ENCODE data around the gene AP3S2. TPM values are rescaled to one million over a fixed set of nuclear protein-coding genes. Genes with fewer than 3 reads are reported as not detected.

Gene AP3S2
- total and polyA plus RNA-seq, 2 experiments from 2014 or later: 9.4 to 93.3 TPM

DNA sequence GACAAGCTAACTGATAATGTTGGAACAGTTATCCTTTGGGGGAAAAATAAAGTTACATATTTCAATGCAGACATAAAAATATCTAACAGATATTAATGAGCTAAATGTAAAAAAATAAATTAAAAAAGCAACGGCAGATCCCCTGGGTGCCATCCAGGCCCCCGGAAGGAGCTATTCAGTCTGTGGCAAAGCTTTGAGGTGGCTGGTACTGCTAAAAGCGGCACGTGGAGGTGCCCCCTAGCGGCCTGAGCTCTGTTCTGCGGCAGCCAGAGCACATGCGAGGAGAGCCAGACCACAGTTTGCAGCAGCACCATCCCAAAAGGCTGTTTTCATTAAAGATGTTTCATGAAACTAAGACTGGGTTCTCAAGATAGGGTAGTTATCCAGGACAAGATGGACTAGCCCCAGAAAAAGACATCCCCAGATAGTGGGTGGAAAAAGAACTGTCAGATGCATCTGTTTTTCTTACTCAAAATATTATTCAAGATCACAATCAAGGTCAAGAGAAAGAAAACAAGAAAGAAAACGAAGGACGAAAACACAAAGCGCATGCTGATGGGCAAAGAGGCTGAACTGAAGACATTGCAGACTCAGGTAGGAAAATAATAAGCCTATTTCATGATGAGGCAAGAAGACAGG lies 18.7 kb downstream of the AP3S2 start:
- ATAC-seq: peak; percentile 100
- H3K9me2 ChIP-seq (ENCODE audit: insufficient read depth): no peaks in the 10 kb centered on the region
- peak; percentile 87 for DNase-seq (ENCODE audit: low spot score)
- H2AFZ ChIP-seq: no peak overlapping the region
- no peaks in the 10 kb centered on the region for H3K27me3 Mint-ChIP-seq (ENCODE audit: insufficient read depth, low read depth, poor library complexity)
- no peaks in the 10 kb centered on the region; the same call in 1 of the 2 replicates for H4K20me1 ChIP-seq (replicated peaks; ENCODE audit: insufficient read depth)
- peak overlapping the region; percentile 55; the same call in 1 of the 2 replicates for H3K27ac ChIP-seq (ENCODE audit: low read depth)
- H3K79me2 ChIP-seq (replicated peaks; ENCODE audit: insufficient read depth): no peaks in the 10 kb centered on the region
- no peaks in the 10 kb centered on the region for H3K27me3 ChIP-seq (ENCODE audit: insufficient read depth)
- no peaks in the 10 kb centered on the region; the same call in 1 of the 2 replicates for H3F3A ChIP-seq (replicated peaks; ENCODE audit: low read depth)
- H3K9me3 Mint-ChIP-seq: peaks cover under 1% of the 10 kb centered on the region; the same call in 1 of the 3 replicates
- no peaks in the 10 kb centered on the region for H3K4me1 ChIP-seq (ENCODE audit: insufficient read depth)
- no peak overlapping the region for H3K4me3 ChIP-seq
- TF ChIP-seq, protein P1, sequence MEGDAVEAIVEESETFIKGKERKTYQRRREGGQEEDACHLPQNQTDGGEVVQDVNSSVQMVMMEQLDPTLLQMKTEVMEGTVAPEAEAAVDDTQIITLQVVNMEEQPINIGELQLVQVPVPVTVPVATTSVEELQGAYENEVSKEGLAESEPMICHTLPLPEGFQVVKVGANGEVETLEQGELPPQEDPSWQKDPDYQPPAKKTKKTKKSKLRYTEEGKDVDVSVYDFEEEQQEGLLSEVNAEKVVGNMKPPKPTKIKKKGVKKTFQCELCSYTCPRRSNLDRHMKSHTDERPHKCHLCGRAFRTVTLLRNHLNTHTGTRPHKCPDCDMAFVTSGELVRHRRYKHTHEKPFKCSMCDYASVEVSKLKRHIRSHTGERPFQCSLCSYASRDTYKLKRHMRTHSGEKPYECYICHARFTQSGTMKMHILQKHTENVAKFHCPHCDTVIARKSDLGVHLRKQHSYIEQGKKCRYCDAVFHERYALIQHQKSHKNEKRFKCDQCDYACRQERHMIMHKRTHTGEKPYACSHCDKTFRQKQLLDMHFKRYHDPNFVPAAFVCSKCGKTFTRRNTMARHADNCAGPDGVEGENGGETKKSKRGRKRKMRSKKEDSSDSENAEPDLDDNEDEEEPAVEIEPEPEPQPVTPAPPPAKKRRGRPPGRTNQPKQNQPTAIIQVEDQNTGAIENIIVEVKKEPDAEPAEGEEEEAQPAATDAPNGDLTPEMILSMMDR (conservative IDR thresholded peaks at IDR 0.05; ENCODE audit: low read depth in 2 of 2): peak; percentile 89 to 98
- TF ChIP-seq, protein P2, sequence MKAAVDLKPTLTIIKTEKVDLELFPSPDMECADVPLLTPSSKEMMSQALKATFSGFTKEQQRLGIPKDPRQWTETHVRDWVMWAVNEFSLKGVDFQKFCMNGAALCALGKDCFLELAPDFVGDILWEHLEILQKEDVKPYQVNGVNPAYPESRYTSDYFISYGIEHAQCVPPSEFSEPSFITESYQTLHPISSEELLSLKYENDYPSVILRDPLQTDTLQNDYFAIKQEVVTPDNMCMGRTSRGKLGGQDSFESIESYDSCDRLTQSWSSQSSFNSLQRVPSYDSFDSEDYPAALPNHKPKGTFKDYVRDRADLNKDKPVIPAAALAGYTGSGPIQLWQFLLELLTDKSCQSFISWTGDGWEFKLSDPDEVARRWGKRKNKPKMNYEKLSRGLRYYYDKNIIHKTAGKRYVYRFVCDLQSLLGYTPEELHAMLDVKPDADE (IDR thresholded peaks at IDR 0.05): no peak
- no peak overlapping the region for H3K27ac Mint-ChIP-seq
- H3K4me3 Mint-ChIP-seq: no peak overlapping the region
- no peak overlapping the region for H3K4me2 ChIP-seq
- peaks cover 16% of the 10 kb centered on the region for H3K36me3 Mint-ChIP-seq (ENCODE audit: low read depth)
- H3K36me3 ChIP-seq (ENCODE audit: insufficient read depth): no peaks in the 10 kb centered on the region
- no peaks in the 10 kb centered on the region for H3K4me1 Mint-ChIP-seq

DNA sequence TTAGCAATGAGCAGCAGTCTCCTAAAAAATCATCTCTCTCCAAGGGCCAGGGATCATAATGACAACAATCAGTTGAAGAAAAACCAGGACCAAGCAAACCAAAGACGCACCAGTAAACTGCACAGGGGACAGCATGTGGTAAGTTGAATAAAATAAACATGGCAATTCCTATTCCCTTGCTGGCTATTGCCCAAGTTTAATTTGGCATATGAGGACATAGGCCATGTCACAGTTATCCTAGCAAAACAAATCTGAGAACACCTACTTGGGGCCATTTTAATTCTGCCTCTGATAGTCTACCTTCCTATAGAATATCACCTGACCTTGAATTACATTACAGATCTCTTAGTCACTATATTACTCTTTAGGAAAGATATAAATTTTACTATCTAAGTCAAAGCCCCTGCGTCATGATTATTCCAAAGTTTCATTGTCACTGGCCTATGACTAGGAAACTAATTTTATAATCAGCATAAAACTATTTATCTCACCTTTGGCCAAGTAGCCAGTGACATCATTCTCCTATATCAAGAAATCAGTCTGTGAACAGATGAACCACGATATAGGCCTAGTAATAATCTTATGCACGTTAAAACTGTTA lies 23.0 kb downstream of the AP3S2 start:
- no peak overlapping the region for H2AFZ ChIP-seq
- DNase-seq (ENCODE audit: low spot score) (no peak), ATAC-seq (no peak)
- H3K79me2 ChIP-seq (replicated peaks; ENCODE audit: insufficient read depth): no peaks in the 10 kb centered on the region
- H3K9me3 Mint-ChIP-seq: peaks cover 14% of the 10 kb centered on the region
- peaks cover 2% of the 10 kb centered on the region for H3K27me3 Mint-ChIP-seq (ENCODE audit: insufficient read depth, low read depth, poor library complexity)
- H3K4me2 ChIP-seq: no peak overlapping the region
- H3K4me1 Mint-ChIP-seq: no peaks in the 10 kb centered on the region
- peaks cover 34% of the 10 kb centered on the region for H3K36me3 Mint-ChIP-seq (ENCODE audit: low read depth)
- no peak overlapping the region for H3K27ac Mint-ChIP-seq
- H3K36me3 ChIP-seq (ENCODE audit: insufficient read depth): no peaks in the 10 kb centered on the region
- H3K4me1 ChIP-seq (ENCODE audit: insufficient read depth): no peaks in the 10 kb centered on the region
- H3K9me2 ChIP-seq (ENCODE audit: insufficient read depth): no peaks in the 10 kb centered on the region
- no peaks in the 10 kb centered on the region; the same call in 1 of the 2 replicates for H3F3A ChIP-seq (replicated peaks; ENCODE audit: low read depth)
- no peak overlapping the region for H3K4me3 ChIP-seq
- no peak overlapping the region for H3K27ac ChIP-seq (ENCODE audit: low read depth)
- no peaks in the 10 kb centered on the region; the same call in 1 of the 2 replicates for H4K20me1 ChIP-seq (replicated peaks; ENCODE audit: insufficient read depth)
- H3K4me3 Mint-ChIP-seq: no peak overlapping the region
- H3K27me3 ChIP-seq (ENCODE audit: insufficient read depth): no peaks in the 10 kb centered on the region
- TF ChIP-seq ZNF114 (CRISPR knock-in tag; IDR thresholded peaks at IDR 0.05) (no peak), STAT1 (IDR thresholded peaks at IDR 0.05; ENCODE audit: unreplicated experiment) (no peak), EZH2 (IDR thresholded peaks at IDR 0.05; ENCODE audit: low read depth, unreplicated experiment) (no peak), EZH2phosphoT487 (IDR thresholded peaks at IDR 0.05; ENCODE audit: unreplicated experiment) (no peak), NANOG (IDR thresholded peaks at IDR 0.05; ENCODE audit: borderline replicate concordance) (no peak)
- TF ChIP-seq, protein P3, sequence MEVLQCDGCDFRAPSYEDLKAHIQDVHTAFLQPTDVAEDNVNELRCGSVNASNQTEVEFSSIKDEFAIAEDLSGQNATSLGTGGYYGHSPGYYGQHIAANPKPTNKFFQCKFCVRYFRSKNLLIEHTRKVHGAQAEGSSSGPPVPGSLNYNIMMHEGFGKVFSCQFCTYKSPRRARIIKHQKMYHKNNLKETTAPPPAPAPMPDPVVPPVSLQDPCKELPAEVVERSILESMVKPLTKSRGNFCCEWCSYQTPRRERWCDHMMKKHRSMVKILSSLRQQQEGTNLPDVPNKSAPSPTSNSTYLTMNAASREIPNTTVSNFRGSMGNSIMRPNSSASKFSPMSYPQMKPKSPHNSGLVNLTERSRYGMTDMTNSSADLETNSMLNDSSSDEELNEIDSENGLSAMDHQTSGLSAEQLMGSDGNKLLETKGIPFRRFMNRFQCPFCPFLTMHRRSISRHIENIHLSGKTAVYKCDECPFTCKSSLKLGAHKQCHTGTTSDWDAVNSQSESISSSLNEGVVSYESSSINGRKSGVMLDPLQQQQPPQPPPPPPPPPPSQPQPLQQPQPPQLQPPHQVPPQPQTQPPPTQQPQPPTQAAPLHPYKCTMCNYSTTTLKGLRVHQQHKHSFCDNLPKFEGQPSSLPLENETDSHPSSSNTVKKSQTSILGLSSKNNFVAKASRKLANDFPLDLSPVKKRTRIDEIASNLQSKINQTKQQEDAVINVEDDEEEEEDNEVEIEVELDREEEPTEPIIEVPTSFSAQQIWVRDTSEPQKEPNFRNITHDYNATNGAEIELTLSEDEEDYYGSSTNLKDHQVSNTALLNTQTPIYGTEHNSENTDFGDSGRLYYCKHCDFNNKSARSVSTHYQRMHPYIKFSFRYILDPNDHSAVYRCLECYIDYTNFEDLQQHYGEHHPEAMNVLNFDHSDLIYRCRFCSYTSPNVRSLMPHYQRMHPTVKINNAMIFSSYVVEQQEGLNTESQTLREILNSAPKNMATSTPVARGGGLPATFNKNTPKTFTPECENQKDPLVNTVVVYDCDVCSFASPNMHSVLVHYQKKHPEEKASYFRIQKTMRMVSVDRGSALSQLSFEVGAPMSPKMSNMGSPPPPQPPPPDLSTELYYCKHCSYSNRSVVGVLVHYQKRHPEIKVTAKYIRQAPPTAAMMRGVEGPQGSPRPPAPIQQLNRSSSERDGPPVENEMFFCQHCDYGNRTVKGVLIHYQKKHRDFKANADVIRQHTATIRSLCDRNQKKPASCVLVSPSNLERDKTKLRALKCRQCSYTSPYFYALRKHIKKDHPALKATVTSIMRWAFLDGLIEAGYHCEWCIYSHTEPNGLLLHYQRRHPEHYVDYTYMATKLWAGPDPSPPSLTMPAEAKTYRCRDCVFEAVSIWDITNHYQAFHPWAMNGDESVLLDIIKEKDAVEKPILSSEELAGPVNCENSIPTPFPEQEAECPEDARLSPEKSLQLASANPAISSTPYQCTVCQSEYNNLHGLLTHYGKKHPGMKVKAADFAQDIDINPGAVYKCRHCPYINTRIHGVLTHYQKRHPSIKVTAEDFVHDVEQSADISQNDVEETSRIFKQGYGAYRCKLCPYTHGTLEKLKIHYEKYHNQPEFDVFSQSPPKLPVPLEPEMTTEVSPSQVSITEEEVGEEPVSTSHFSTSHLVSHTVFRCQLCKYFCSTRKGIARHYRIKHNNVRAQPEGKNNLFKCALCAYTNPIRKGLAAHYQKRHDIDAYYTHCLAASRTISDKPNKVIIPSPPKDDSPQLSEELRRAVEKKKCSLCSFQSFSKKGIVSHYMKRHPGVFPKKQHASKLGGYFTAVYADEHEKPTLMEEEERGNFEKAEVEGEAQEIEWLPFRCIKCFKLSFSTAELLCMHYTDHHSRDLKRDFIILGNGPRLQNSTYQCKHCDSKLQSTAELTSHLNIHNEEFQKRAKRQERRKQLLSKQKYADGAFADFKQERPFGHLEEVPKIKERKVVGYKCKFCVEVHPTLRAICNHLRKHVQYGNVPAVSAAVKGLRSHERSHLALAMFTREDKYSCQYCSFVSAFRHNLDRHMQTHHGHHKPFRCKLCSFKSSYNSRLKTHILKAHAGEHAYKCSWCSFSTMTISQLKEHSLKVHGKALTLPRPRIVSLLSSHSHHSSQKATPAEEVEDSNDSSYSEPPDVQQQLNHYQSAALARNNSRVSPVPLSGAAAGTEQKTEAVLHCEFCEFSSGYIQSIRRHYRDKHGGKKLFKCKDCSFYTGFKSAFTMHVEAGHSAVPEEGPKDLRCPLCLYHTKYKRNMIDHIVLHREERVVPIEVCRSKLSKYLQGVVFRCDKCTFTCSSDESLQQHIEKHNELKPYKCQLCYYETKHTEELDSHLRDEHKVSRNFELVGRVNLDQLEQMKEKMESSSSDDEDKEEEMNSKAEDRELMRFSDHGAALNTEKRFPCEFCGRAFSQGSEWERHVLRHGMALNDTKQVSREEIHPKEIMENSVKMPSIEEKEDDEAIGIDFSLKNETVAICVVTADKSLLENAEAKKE (CRISPR knock-in tag; IDR thresholded peaks at IDR 0.05): no peak
- TF ChIP-seq, protein P1 (conservative IDR thresholded peaks at IDR 0.05; ENCODE audit: low read depth in 2 of 2): no peak

Measured in GM23338 (cell line).